IMR-90 (cell line): Measurements from ENCODE around the gene MGAT3. TPM values are rescaled to one million over a fixed set of nuclear protein-coding genes. Genes with fewer than 3 reads are reported as not detected.

Experiments
- ATAC-seq: fragments of 200-7000 bp; cut with Tn5 transposase; 2 replicates; pipeline ENCODE4 v1.9.1; 2020; ENCODE audit warnings: low read depth, mild to moderate bottlenecking, moderate library complexity
- BruUV-seq: library from RNA; stranded (reverse); fragments of 400-500 nt; replicated peaks from 2 replicates; lab custom pipeline; 2021; lab: Mats Ljungman, UMichigan
- CTCF ChIA-PET: fragments of 300-600 bp; formaldehyde crosslinking; extraction: SDS; loops from one replicate; lab custom pipeline; 2021; ENCODE audit warnings: antibody characterized with exemption; lab: Yijun Ruan, JAX
- POLR2A ChIA-PET: fragments of 300-600 bp; sonication (Branson Sonifier 250); formaldehyde crosslinking; loops from one replicate; lab custom pipeline; 2022; ENCODE audit warnings: antibody characterized with exemption; ENCODE audit not compliant: unreplicated experiment; lab: Charles Lee
- DNase-seq: peaks from one replicate; pipeline ENCODE4 v3.0.0; 2013
- H2AFZ ChIP-seq: replicated peaks from 2 replicates; pipeline ENCODE3; 2013; ENCODE audit warnings: low read length, mild to moderate bottlenecking; ENCODE audit not compliant: poor library complexity
- H2AK5ac ChIP-seq: 2 replicates; pipeline ENCODE4 v1.6.1; 2013; ENCODE audit warnings: low read depth, low read length, inconsistent platforms
- H2AK9ac ChIP-seq: replicated peaks from 2 replicates; pipeline ENCODE3; 2013; ENCODE audit warnings: mild to moderate bottlenecking, low read depth, low read length, moderate library complexity; ENCODE audit not compliant: poor library complexity
- H2BK120ac ChIP-seq: 2 replicates; pipeline ENCODE4 v1.6.1; 2013; ENCODE audit warnings: low read depth, low read length, inconsistent platforms
- H2BK15ac ChIP-seq: 3 replicates; pipeline ENCODE4 v1.6.1; 2013; ENCODE audit warnings: low read depth, low read length, inconsistent platforms
- H2BK20ac ChIP-seq: 2 replicates; pipeline ENCODE4 v1.6.1; 2013; ENCODE audit warnings: low read depth, mild to moderate bottlenecking, inconsistent platforms, low read length, moderate library complexity
- H2BK5ac ChIP-seq: 2 replicates; pipeline ENCODE4 v1.6.1; 2013; ENCODE audit warnings: mild to moderate bottlenecking, low read depth, low read length, inconsistent platforms; ENCODE audit not compliant: poor library complexity, severe bottlenecking
- H3K14ac ChIP-seq: replicated peaks from 2 replicates; pipeline ENCODE4 v1.6.1; 2013; ENCODE audit warnings: low read depth, low read length, inconsistent platforms
- H3K18ac ChIP-seq: 2 replicates; pipeline ENCODE4 v1.6.1; 2013; ENCODE audit warnings: low read depth, low read length, control low read depth
- H3K23ac ChIP-seq: 2 replicates; pipeline ENCODE4 v1.6.1; 2013; ENCODE audit warnings: low read depth, low read length, inconsistent platforms
- H3K27ac ChIP-seq: 2 replicates; pipeline ENCODE4 v1.5.1; 2013; ENCODE audit warnings: mild to moderate bottlenecking, control low read depth, low read length; ENCODE audit not compliant: insufficient read depth
- H3K27me3 ChIP-seq: 2 replicates; pipeline ENCODE4 v1.6.1; 2013; ENCODE audit warnings: low read length; ENCODE audit not compliant: control insufficient read depth, insufficient read depth
- H3K36me3 ChIP-seq: 2 replicates; pipeline ENCODE4 v1.6.1; 2013; ENCODE audit warnings: low read length, mixed read lengths; ENCODE audit not compliant: control insufficient read depth, insufficient read depth
- H3K4ac ChIP-seq: 2 replicates; pipeline ENCODE4 v1.6.1; 2013; ENCODE audit warnings: low read depth, low read length, inconsistent platforms
- H3K4me1 ChIP-seq: 2 replicates; pipeline ENCODE4 v1.6.1; 2013; ENCODE audit warnings: low read length, mixed read lengths; ENCODE audit not compliant: control insufficient read depth, insufficient read depth
- H3K4me2 ChIP-seq: 2 replicates; pipeline ENCODE4 v1.6.1; 2013; ENCODE audit warnings: low read depth, mild to moderate bottlenecking, control low read depth, low read length, moderate library complexity
- H3K4me3 ChIP-seq: 2 replicates; pipeline ENCODE4 v1.5.1; 2013; ENCODE audit warnings: low read depth, mild to moderate bottlenecking, control low read depth, low read length, moderate library complexity; ENCODE audit not compliant: insufficient read depth
- H3K56ac ChIP-seq: 2 replicates; pipeline ENCODE4 v1.6.1; 2013; ENCODE audit warnings: low read length, inconsistent platforms; ENCODE audit not compliant: insufficient read depth; ENCODE audit errors: extremely low read depth
- H3K79me1 ChIP-seq, 2 experiments: 2 replicates each; pipeline ENCODE4 v1.6.1; 2013; ENCODE audit warnings: low read length in 2 of 2, inconsistent platforms in 1 of 2, low read depth in 1 of 2
- H3K9ac ChIP-seq: 2 replicates; pipeline ENCODE4 v1.6.1; 2013; ENCODE audit warnings: low read depth, low read length, control low read depth
- H3K9me1 ChIP-seq: 2 replicates; pipeline ENCODE4 v1.6.1; 2013; ENCODE audit warnings: low read length, inconsistent platforms; ENCODE audit not compliant: insufficient read depth
- H3K9me3 ChIP-seq: 2 replicates; pipeline ENCODE4 v1.6.1; 2013; ENCODE audit warnings: low read length; ENCODE audit not compliant: control insufficient read depth, insufficient read depth
- H4K20me1 ChIP-seq: 2 replicates; pipeline ENCODE4 v1.6.1; 2013; ENCODE audit warnings: low read length, inconsistent platforms; ENCODE audit not compliant: insufficient read depth
- H4K5ac ChIP-seq: 2 replicates; pipeline ENCODE4 v1.6.1; 2013; ENCODE audit warnings: mild to moderate bottlenecking, low read depth, low read length, control low read depth
- H4K8ac ChIP-seq, 2 experiments: 2 replicates each; pipeline ENCODE4 v1.6.1; 2013; ENCODE audit warnings: low read depth in 2 of 2, low read length in 2 of 2, control low read depth in 1 of 2, inconsistent platforms in 1 of 2
- H4K91ac ChIP-seq: 2 replicates; pipeline ENCODE4 v1.6.1; 2013; ENCODE audit warnings: low read depth, low read length, inconsistent platforms; ENCODE audit not compliant: insufficient read depth
- BHLHE40 ChIP-seq: fragments of 150-350 bp; IDR thresholded peaks from 2 replicates; pipeline ENCODE4 v1.6.1; 2016; ENCODE audit warnings: mild to moderate bottlenecking, low read depth, low read length
- CEBPB ChIP-seq: IDR thresholded peaks from 2 replicates; pipeline ENCODE4 v1.6.1; 2012; ENCODE audit warnings: low read depth, low read length, improper control_type of control experiment
- CHD1 ChIP-seq: IDR thresholded peaks from 2 replicates; pipeline ENCODE4 v1.6.1; 2012; ENCODE audit warnings: low read depth, low read length, improper control_type of control experiment
- FOS ChIP-seq: fragments of 150-350 bp; IDR thresholded peaks from 2 replicates; pipeline ENCODE4 v1.6.1; 2016; ENCODE audit warnings: low read depth, low read length
- MAZ ChIP-seq: IDR thresholded peaks from 2 replicates; pipeline ENCODE4 v1.6.1; 2012; ENCODE audit warnings: low read depth, mild to moderate bottlenecking, low read length, improper control_type of control experiment, moderate library complexity, borderline replicate concordance
- MXI1 ChIP-seq: IDR thresholded peaks from 2 replicates; pipeline ENCODE4 v1.6.1; 2012; ENCODE audit warnings: low read depth, mild to moderate bottlenecking, low read length, moderate library complexity, borderline replicate concordance
- POLR2A ChIP-seq: IDR thresholded peaks from 2 replicates; pipeline ENCODE4 v1.6.1; 2012; ENCODE audit warnings: mild to moderate bottlenecking, low read depth, low read length
- RAD21 ChIP-seq: IDR thresholded peaks from 2 replicates; pipeline ENCODE4 v1.6.1; 2012; ENCODE audit warnings: low read length, improper control_type of control experiment
- RFX5 ChIP-seq: IDR thresholded peaks from 2 replicates; pipeline ENCODE4 v1.8.0; 2012; ENCODE audit warnings: low read depth, mild to moderate bottlenecking, low read length, moderate library complexity
- WGBS, 2 experiments: methylation state at CpG; one replicate each; pipeline versions ENCODE4 v1.1.5 to v1.1.7; 2013; ENCODE audit warnings: missing lambda C conversion rate in 2 of 2; ENCODE audit not compliant: insufficient read length in 1 of 2; ENCODE audit errors: extremely low coverage in 2 of 2; 5-methylcytosine and 5-hydroxymethylcytosine counted together
- dilution Hi-C: fragments of 300-500 bp; cut with HindIII; formaldehyde crosslinking; loops from one replicate; pipeline ENCODE4 v1.14.3; 2018; ENCODE audit warnings: low sequenced_read_pairs; ENCODE audit not compliant: unreplicated experiment
- in situ Hi-C: fragments of 300-500 bp; cut with MboI; formaldehyde crosslinking; loops from 3 replicates; pipeline ENCODE4 v1.14.3; 2019; ENCODE audit warnings: low sequenced_read_pairs, inconsistent platforms, mixed read lengths
- intact Hi-C: fragments of 100-400 bp; cut with micrococcal nuclease; formaldehyde crosslinking; loops from 2 replicates; pipeline ENCODE4 v1.10.0; 2022
- polyA plus RNA-seq, 3 experiments: library from polyadenylated mRNA; depleted of rRNA; stranded (reverse); fragments of >200 nt; gene quantifications; 2 replicates each; pipeline ENCODE4 v1.2.3, GENCODE V29; 2012; ENCODE audit warnings: low replicate concordance in 1 of 3
- total RNA-seq: library from RNA; depleted of rRNA; stranded (reverse); fragments of >200 nt; gene quantifications from 2 replicates; pipeline ENCODE4 v1.2.3, GENCODE V29; 2012
- TF ChIP-seq, protein P1 (sequence below): conservative IDR thresholded peaks from 2 replicates; pipeline ENCODE4 v1.5.1; 2012; ENCODE audit warnings: mild to moderate bottlenecking, low read depth, low read length, improper control_type of control experiment
- TF ChIP-seq, protein P2 (sequence below): fragments of 150-350 bp; IDR thresholded peaks from 2 replicates; pipeline ENCODE4 v1.6.1; 2016; ENCODE audit warnings: low read depth, mild to moderate bottlenecking, low read length, moderate library complexity, borderline replicate concordance

MGAT3 gene
- total and polyA plus RNA-seq, 2 of the 4 experiments (the other 2 are of a cell fraction): 0.36 to 1.1 TPM

DNA sequence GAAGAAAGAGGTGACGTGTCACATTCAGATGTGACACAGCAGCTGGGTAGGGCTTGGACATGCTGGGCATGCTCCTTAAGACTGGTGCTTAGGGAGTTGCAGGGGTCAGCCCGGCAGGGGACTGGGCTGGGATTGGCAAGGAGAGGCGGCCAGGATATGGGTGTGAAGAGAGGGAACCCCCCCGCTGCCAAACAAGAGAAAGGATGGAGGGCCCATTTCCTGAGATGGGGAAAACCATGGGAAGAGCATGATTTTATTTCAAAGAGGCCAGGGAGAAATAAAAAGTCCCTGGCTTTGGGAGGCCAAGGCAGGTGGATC, 68.8 kb downstream of the MGAT3 start:
- Histone ChIP-seq H3K14ac (no peak overlapping the region), H4K8ac (no peak overlapping the region), H2BK20ac (no peak overlapping the region), H2AFZ (no peak overlapping the region), H3K9me3 (no peaks in the 10 kb centered on the region), H4K20me1 (peaks cover 94% of the 10 kb centered on the region), H2AK5ac (no peak overlapping the region), H3K4ac (no peak overlapping the region), H3K9ac (no peak overlapping the region), H2BK15ac (no peak overlapping the region), H4K5ac (no peak overlapping the region), H2BK5ac (no peak overlapping the region), H3K56ac (no peak overlapping the region), H3K4me1 (no peaks in the 10 kb centered on the region; the same call in 1 of the 2 replicates), H3K4me3 (no peak overlapping the region), H3K27me3 (no peaks in the 10 kb centered on the region), H3K27ac (no peak overlapping the region), H3K79me1 (peaks cover 7 to 76% of the 10 kb centered on the region in 2 experiments), H3K9me1 (peaks cover 6% of the 10 kb centered on the region; the same call in 1 of the 2 replicates), H2AK9ac (no peak overlapping the region), H4K91ac (no peak overlapping the region), H3K4me2 (no peak overlapping the region), H2BK120ac (no peak overlapping the region), H3K18ac (no peak overlapping the region), H3K23ac (no peak overlapping the region), H3K36me3 (peaks cover 42% of the 10 kb centered on the region)
- 82% methylated on average over 2 of the region's 4 CpGs; no CpG with 5 or more reads in 1 of the 2 experiments for WGBS, 2 experiments
- DNase-seq (no peak), ATAC-seq (no peak)
- in situ Hi-C loops: loop anchor here (10.0 kb wide), 1 partner anchor 211 kb away; the partner anchor contains the start of gene RPL3
- POLR2A ChIA-PET: interaction anchor here (0.6 kb wide), 1 partner anchor 822 kb away, joined by 4 read pairs; no protein-coding TSS in a partner anchor
- BruUV-seq: no TSS peak
- TF ChIP-seq RFX5: no peak
- no peak for TF ChIP-seq CHD1
- no peak for TF ChIP-seq FOS
- no peak for TF ChIP-seq POLR2A
- TF ChIP-seq BHLHE40: no peak
- TF ChIP-seq MAZ: no peak
- TF ChIP-seq MXI1: no peak
- no peak for TF ChIP-seq RAD21
- TF ChIP-seq CEBPB: no peak
- TF ChIP-seq, protein P1, sequence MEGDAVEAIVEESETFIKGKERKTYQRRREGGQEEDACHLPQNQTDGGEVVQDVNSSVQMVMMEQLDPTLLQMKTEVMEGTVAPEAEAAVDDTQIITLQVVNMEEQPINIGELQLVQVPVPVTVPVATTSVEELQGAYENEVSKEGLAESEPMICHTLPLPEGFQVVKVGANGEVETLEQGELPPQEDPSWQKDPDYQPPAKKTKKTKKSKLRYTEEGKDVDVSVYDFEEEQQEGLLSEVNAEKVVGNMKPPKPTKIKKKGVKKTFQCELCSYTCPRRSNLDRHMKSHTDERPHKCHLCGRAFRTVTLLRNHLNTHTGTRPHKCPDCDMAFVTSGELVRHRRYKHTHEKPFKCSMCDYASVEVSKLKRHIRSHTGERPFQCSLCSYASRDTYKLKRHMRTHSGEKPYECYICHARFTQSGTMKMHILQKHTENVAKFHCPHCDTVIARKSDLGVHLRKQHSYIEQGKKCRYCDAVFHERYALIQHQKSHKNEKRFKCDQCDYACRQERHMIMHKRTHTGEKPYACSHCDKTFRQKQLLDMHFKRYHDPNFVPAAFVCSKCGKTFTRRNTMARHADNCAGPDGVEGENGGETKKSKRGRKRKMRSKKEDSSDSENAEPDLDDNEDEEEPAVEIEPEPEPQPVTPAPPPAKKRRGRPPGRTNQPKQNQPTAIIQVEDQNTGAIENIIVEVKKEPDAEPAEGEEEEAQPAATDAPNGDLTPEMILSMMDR: no peak
- TF ChIP-seq, protein P2, sequence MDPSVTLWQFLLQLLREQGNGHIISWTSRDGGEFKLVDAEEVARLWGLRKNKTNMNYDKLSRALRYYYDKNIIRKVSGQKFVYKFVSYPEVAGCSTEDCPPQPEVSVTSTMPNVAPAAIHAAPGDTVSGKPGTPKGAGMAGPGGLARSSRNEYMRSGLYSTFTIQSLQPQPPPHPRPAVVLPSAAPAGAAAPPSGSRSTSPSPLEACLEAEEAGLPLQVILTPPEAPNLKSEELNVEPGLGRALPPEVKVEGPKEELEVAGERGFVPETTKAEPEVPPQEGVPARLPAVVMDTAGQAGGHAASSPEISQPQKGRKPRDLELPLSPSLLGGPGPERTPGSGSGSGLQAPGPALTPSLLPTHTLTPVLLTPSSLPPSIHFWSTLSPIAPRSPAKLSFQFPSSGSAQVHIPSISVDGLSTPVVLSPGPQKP: no peak
- intact Hi-C loops: loop anchor here (10.0 kb wide), 1 partner anchor 121 kb away; no protein-coding TSS in a partner anchor
- dilution Hi-C loops: no loop called here
- CTCF ChIA-PET: no interaction called here
